H9 (cell line): ENCODE data around the gene SAMD7. TPM values are rescaled to one million over a fixed set of nuclear protein-coding genes. Genes with fewer than 3 reads are reported as not detected.

ENCODE experiments used
- DNase-seq: peaks from one replicate; pipeline ENCODE4 v3.0.0-alpha.2; 2017
- H2AFZ ChIP-seq: one replicate; pipeline ENCODE4 v1.6.1; 2013; ENCODE audit warnings: mild to moderate bottlenecking, low read length, control low read depth, moderate library complexity
- H2AK5ac ChIP-seq: 2 replicates; pipeline ENCODE4 v1.6.1; 2013; ENCODE audit warnings: low read length, control low read depth, mixed read lengths; ENCODE audit not compliant: insufficient read length
- H2BK120ac ChIP-seq: one replicate; pipeline ENCODE4 v1.6.1; 2013; ENCODE audit warnings: low read depth, mild to moderate bottlenecking, low read length, control low read depth, inconsistent platforms; ENCODE audit not compliant: poor library complexity, severe bottlenecking
- H2BK12ac ChIP-seq: 2 replicates; pipeline ENCODE4 v1.6.1; 2013; ENCODE audit warnings: low read length, control low read depth, mixed read lengths, low read depth; ENCODE audit not compliant: insufficient read length
- H2BK15ac ChIP-seq: 2 replicates; pipeline ENCODE4 v1.6.1; 2013; ENCODE audit warnings: low read depth, low read length, control low read depth
- H2BK20ac ChIP-seq: one replicate; pipeline ENCODE4 v1.6.1; 2013; ENCODE audit warnings: low read depth, mild to moderate bottlenecking, low read length, control low read depth, inconsistent platforms; ENCODE audit not compliant: poor library complexity, severe bottlenecking
- H2BK5ac ChIP-seq: 2 replicates; pipeline ENCODE4 v1.6.1; 2013; ENCODE audit warnings: low read length, control low read depth, mixed read lengths; ENCODE audit not compliant: insufficient read length
- H3K14ac ChIP-seq: 2 replicates; pipeline ENCODE4 v1.6.1; 2013; ENCODE audit warnings: low read length, control low read depth; ENCODE audit not compliant: insufficient read depth
- H3K18ac ChIP-seq: 2 replicates; pipeline ENCODE4 v1.6.1; 2013; ENCODE audit warnings: low read depth, mild to moderate bottlenecking, mixed read lengths, low read length, control low read depth; ENCODE audit not compliant: insufficient read length
- H3K23ac ChIP-seq: 2 replicates; pipeline ENCODE4 v1.6.1; 2013; ENCODE audit warnings: low read length, control low read depth, mixed read lengths, low read depth; ENCODE audit not compliant: insufficient read length
- H3K23me2 ChIP-seq: 2 replicates; pipeline ENCODE4 v1.6.1; 2013; ENCODE audit warnings: low read depth, mild to moderate bottlenecking, mixed read lengths, low read length, control low read depth; ENCODE audit not compliant: insufficient read length, poor library complexity, severe bottlenecking
- H3K27ac ChIP-seq: 2 replicates; pipeline ENCODE4 v1.5.1; 2013; ENCODE audit warnings: low read length, control low read depth, mixed read lengths, low read depth; ENCODE audit not compliant: insufficient read length
- H3K27me3 ChIP-seq: 2 replicates; pipeline ENCODE4 v1.6.1; 2013; ENCODE audit warnings: low read length, control low read depth, inconsistent platforms; ENCODE audit not compliant: insufficient read depth
- H3K4ac ChIP-seq: 2 replicates; pipeline ENCODE4 v1.6.1; 2013; ENCODE audit warnings: low read depth, mild to moderate bottlenecking, control low read depth, inconsistent platforms, low read length, moderate library complexity
- H3K4me1 ChIP-seq: 2 replicates; pipeline ENCODE4 v1.6.1; 2013; ENCODE audit warnings: low read length, control low read depth, inconsistent platforms; ENCODE audit not compliant: insufficient read depth
- H3K4me2 ChIP-seq: 2 replicates; pipeline ENCODE4 v1.6.1; 2013; ENCODE audit warnings: low read length, control low read depth, mixed read lengths; ENCODE audit not compliant: insufficient read length, insufficient read depth
- H3K56ac ChIP-seq: 2 replicates; pipeline ENCODE4 v1.6.1; 2013; ENCODE audit warnings: low read depth, mild to moderate bottlenecking, mixed read lengths, low read length, control low read depth; ENCODE audit not compliant: insufficient read length
- H3K79me1 ChIP-seq: 2 replicates; pipeline ENCODE4 v1.6.1; 2013; ENCODE audit warnings: low read depth, mild to moderate bottlenecking, moderate library complexity, low read length, control low read depth, inconsistent platforms; ENCODE audit not compliant: insufficient read depth, poor library complexity, severe bottlenecking
- H3K79me2 ChIP-seq: 2 replicates; pipeline ENCODE4 v1.6.1; 2013; ENCODE audit warnings: low read length, control low read depth, inconsistent platforms; ENCODE audit not compliant: insufficient read depth
- H3K9ac ChIP-seq: 2 replicates; pipeline ENCODE4 v1.6.1; 2013; ENCODE audit warnings: low read length, control low read depth, mixed read lengths; ENCODE audit not compliant: insufficient read length; ENCODE audit errors: extremely low read depth
- H3K9me3 ChIP-seq: one replicate; pipeline ENCODE4 v1.6.1; 2013; ENCODE audit warnings: low read depth, low read length, inconsistent platforms; ENCODE audit not compliant: control insufficient read depth
- H3T11ph ChIP-seq: one replicate; pipeline ENCODE4 v1.6.1; 2013; ENCODE audit warnings: mild to moderate bottlenecking, low read length, control low read depth, inconsistent platforms
- H4K20me1 ChIP-seq: one replicate; pipeline ENCODE4 v1.6.1; 2013; ENCODE audit not compliant: control insufficient read depth, insufficient read length, insufficient read depth
- H4K5ac ChIP-seq: 2 replicates; pipeline ENCODE4 v1.6.1; 2013; ENCODE audit warnings: low read depth, mild to moderate bottlenecking, mixed read lengths, low read length, control low read depth; ENCODE audit not compliant: insufficient read length
- H4K8ac ChIP-seq: replicated peaks from 2 replicates; pipeline ENCODE4 v1.6.1; 2013; ENCODE audit warnings: low read length, control low read depth, mixed read lengths, low read depth; ENCODE audit not compliant: insufficient read length
- H4K91ac ChIP-seq: 2 replicates; pipeline ENCODE4 v1.6.1; 2013; ENCODE audit warnings: low read depth, mild to moderate bottlenecking, moderate library complexity, mixed read lengths, low read length, control low read depth; ENCODE audit not compliant: insufficient read length
- H3K27ac Mint-ChIP-seq, 3 experiments: 2 replicates in 2 of 3; 3 replicates in 1 of 3; pipeline ENCODE4 v1.8.0; 2020 to 2021; ENCODE audit warnings: mixed read lengths in 3 of 3, mild to moderate bottlenecking in 1 of 3, moderate library complexity in 1 of 3
- H3K27me3 Mint-ChIP-seq: 2 replicates; pipeline ENCODE4 v1.8.0; 2021; ENCODE audit warnings: low read depth, mild to moderate bottlenecking, moderate library complexity, mixed read lengths
- H3K36me3 Mint-ChIP-seq, 3 experiments: 2 replicates in 2 of 3; 3 replicates in 1 of 3; pipeline ENCODE4 v1.8.0; 2020 to 2021; ENCODE audit warnings: low read depth in 3 of 3, mixed read lengths in 3 of 3; ENCODE audit not compliant: insufficient read depth in 1 of 3
- H3K4me1 Mint-ChIP-seq, 2 experiments: 2 replicates each; pipeline ENCODE4 v1.8.0; 2020; ENCODE audit warnings: mixed read lengths in 2 of 2
- H3K4me3 Mint-ChIP-seq, 2 experiments: 2 replicates in 1 of 2; 3 replicates in 1 of 2; pipeline ENCODE4 v1.8.0; 2020 to 2021; ENCODE audit warnings: mild to moderate bottlenecking in 2 of 2, mixed read lengths in 2 of 2, moderate library complexity in 1 of 2
- H3K9me3 Mint-ChIP-seq, 2 experiments: 2 replicates in 1 of 2; 3 replicates in 1 of 2; pipeline ENCODE4 v1.8.0; 2020; ENCODE audit warnings: mild to moderate bottlenecking in 2 of 2, mixed read lengths in 2 of 2, moderate library complexity in 1 of 2
- WGBS: extraction: QIAGEN DNeasy Blood & Tissue Kit; methylation state at CpG from one replicate; pipeline ENCODE4 v1.1.7; 2013; ENCODE audit warnings: missing lambda C conversion rate, low lambda C conversion rate, mixed read lengths; ENCODE audit not compliant: insufficient read length; ENCODE audit errors: extremely low coverage; 5-methylcytosine and 5-hydroxymethylcytosine counted together
- total RNA-seq: library from RNA; stranded (reverse); gene quantifications from 2 replicates; pipeline ENCODE4 v1.2.1, GENCODE V29; 2021
- TF ChIP-seq, protein P1 (sequence below): fragments of 200-600 bp; sonication (generic); conservative IDR thresholded peaks from 3 replicates; pipeline ENCODE4 v1.8.0; 2021; ENCODE audit warnings: antibody characterized with exemption, mild to moderate bottlenecking

SAMD7 gene
- total RNA-seq, 1 experiment from 2014 or later: not detected

DNA sequence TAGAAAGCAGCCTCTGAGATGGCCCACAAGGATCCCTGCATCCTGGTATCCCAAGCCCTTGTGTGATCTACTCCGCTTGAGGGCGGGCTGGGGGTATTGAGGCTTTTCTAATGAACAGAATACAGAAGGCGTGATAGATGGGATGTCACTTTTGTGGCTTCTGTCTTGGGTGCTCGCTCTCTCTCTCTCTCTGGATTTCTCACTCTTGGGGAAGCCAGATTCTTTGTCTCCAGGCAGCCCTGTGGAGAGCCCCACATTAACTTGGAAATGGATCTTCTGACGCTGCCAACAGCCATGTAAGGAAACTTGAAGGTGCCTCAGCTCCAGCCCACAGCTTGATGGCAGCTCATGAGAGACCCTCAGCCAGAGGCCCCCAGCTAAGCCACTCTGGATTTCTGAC is 28.4 kb downstream of the SAMD7 start:
- WGBS: no CpG with 5 or more reads among the region's 5 CpGs

More for the DNA sequence above, 28.4 kb downstream of the SAMD7 start:
- H3K27me3 ChIP-seq: no peaks in the 10 kb centered on the region
- no peak overlapping the region for H2BK12ac ChIP-seq
- no peaks in the 10 kb centered on the region for H3K79me2 ChIP-seq
- no peak overlapping the region for H2BK120ac ChIP-seq
- no peak overlapping the region for H3K4ac ChIP-seq
- no peak overlapping the region for H3K56ac ChIP-seq
- no peak overlapping the region for H3K18ac ChIP-seq
- Mint-ChIP-seq H3K27ac (no peak overlapping the region; a peak in 1 of 7 replicates), H3K4me3 (no peak overlapping the region), H3K27me3 (peaks cover 3% of the 10 kb centered on the region; the same call in 1 of the 2 replicates), H3K4me1 (peaks cover 2 to 8% of the 10 kb centered on the region in 2 experiments; a peak in 3 of 4 replicates), H3K36me3 (no peaks in the 10 kb centered on the region; a peak in 2 of 7 replicates), H3K9me3 (peaks cover 0 to 3% of the 10 kb centered on the region in 2 experiments; a peak in 1 of 5 replicates)
- no peak overlapping the region for H4K91ac ChIP-seq
- no peaks in the 10 kb centered on the region for H4K20me1 ChIP-seq
- H3K79me1 ChIP-seq: no peaks in the 10 kb centered on the region
- H3K4me2 ChIP-seq: no peak overlapping the region
- no peaks in the 10 kb centered on the region for H3K4me1 ChIP-seq
- no peak overlapping the region for H3K23ac ChIP-seq
- no peak overlapping the region for H3K14ac ChIP-seq
- H3K27ac ChIP-seq: no peak overlapping the region
- H3T11ph ChIP-seq: no peak overlapping the region
- no peak overlapping the region for H4K8ac ChIP-seq
- TF ChIP-seq, protein P1, sequence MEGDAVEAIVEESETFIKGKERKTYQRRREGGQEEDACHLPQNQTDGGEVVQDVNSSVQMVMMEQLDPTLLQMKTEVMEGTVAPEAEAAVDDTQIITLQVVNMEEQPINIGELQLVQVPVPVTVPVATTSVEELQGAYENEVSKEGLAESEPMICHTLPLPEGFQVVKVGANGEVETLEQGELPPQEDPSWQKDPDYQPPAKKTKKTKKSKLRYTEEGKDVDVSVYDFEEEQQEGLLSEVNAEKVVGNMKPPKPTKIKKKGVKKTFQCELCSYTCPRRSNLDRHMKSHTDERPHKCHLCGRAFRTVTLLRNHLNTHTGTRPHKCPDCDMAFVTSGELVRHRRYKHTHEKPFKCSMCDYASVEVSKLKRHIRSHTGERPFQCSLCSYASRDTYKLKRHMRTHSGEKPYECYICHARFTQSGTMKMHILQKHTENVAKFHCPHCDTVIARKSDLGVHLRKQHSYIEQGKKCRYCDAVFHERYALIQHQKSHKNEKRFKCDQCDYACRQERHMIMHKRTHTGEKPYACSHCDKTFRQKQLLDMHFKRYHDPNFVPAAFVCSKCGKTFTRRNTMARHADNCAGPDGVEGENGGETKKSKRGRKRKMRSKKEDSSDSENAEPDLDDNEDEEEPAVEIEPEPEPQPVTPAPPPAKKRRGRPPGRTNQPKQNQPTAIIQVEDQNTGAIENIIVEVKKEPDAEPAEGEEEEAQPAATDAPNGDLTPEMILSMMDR: no peak
- H2BK5ac ChIP-seq: no peak overlapping the region
- no peak for DNase-seq
- no peaks in the 10 kb centered on the region for H3K9me3 ChIP-seq
- H3K23me2 ChIP-seq: no peaks in the 10 kb centered on the region
- no peak overlapping the region for H2AFZ ChIP-seq
- H3K9ac ChIP-seq: no peak overlapping the region
- H2BK15ac ChIP-seq: no peak overlapping the region
- no peak overlapping the region for H4K5ac ChIP-seq
- no peak overlapping the region for H2BK20ac ChIP-seq
- no peak overlapping the region for H2AK5ac ChIP-seq
